Stimulated activated CD4-positive, alpha-beta T cell treated with anti-CD3 and anti-CD28 coated beads, Interleukin-1b, Interleukin-23, amount 100 ng/mL, for 48 hours (primary cell): ENCODE measurements around the gene KCNAB1.
A peak's percentile ranks its signal among the peaks of the same experiment; 100 is the strongest.

ENCODE experiments used
- DNase-seq: peaks from one replicate; pipeline ENCODE4 v3.0.0-alpha.2; 2020

The KCNAB1 gene

GRCh38 chr3:156417559-156418132 is 297.3 kb downstream of the KCNAB1 start:
- no peak for DNase-seq

GRCh38 chr3:156418428-156418827 is 298.1 kb downstream of the KCNAB1 start:
- no peak for DNase-seq

- DNase-seq: no peak
These were observed 301.2 kb downstream of the KCNAB1 start for GRCh38 chr3:156421534-156421933.

GRCh38 chr3:156424758-156425157 is 304.4 kb downstream of the KCNAB1 start:
- no peak for DNase-seq

- DNase-seq: no peak
These were observed 305.3 kb downstream of the KCNAB1 start for GRCh38 chr3:156425651-156426050.

GRCh38 chr3:156429125-156429524 is 308.7 kb downstream of the KCNAB1 start:
- DNase-seq: no peak

- no peak for DNase-seq
These were observed 311.2 kb downstream of the KCNAB1 start for GRCh38 chr3:156431334-156432124.

- DNase-seq: no peak
These were observed 312.2 kb downstream of the KCNAB1 start for GRCh38 chr3:156432563-156432962.

GRCh38 chr3:156433138-156433537 is 312.8 kb downstream of the KCNAB1 start:
- no peak for DNase-seq

- no peak for DNase-seq
These were observed 313.5 kb downstream of the KCNAB1 start for GRCh38 chr3:156433910-156434309.

GRCh38 chr3:156434921-156435320 is 314.5 kb downstream of the KCNAB1 start:
- no peak for DNase-seq

- DNase-seq: no peak
These were observed 322.7 kb downstream of the KCNAB1 start for GRCh38 chr3:156443079-156443478.

- no peak for DNase-seq
These were observed 325.0 kb downstream of the KCNAB1 start for GRCh38 chr3:156445117-156446090.

- peak; percentile 7 for DNase-seq
These were observed 327.9 kb downstream of the KCNAB1 start for GRCh38 chr3:156448300-156448699.

- no peak for DNase-seq
These were observed 329.6 kb downstream of the KCNAB1 start for GRCh38 chr3:156449710-156450574.

- DNase-seq: no peak
These were observed 335.5 kb downstream of the KCNAB1 start for GRCh38 chr3:156455839-156456238.

GRCh38 chr3:156456771-156457224 is 336.4 kb downstream of the KCNAB1 start:
- DNase-seq: no peak

GRCh38 chr3:156459434-156459833 is 339.1 kb downstream of the KCNAB1 start:
- no peak for DNase-seq

- no peak for DNase-seq
These were observed 339.8 kb downstream of the KCNAB1 start for GRCh38 chr3:156460206-156460611.

GRCh38 chr3:156461889-156462288 is 341.5 kb downstream of the KCNAB1 start:
- DNase-seq: no peak

- DNase-seq: no peak
These were observed 342.7 kb downstream of the KCNAB1 start for GRCh38 chr3:156463123-156463522.

GRCh38 chr3:156465194-156465593 is 344.8 kb downstream of the KCNAB1 start:
- DNase-seq: no peak
